Measurements from ENCODE around the gene SGMS1. TPM values are rescaled to one million over a fixed set of nuclear protein-coding genes. Genes with fewer than 3 reads are reported as not detected.

Gene SGMS1
- total and polyA plus RNA-seq, 5 experiments from 2014 or later = 8.3 to 34.9 (median 11.0) TPM

DNA sequence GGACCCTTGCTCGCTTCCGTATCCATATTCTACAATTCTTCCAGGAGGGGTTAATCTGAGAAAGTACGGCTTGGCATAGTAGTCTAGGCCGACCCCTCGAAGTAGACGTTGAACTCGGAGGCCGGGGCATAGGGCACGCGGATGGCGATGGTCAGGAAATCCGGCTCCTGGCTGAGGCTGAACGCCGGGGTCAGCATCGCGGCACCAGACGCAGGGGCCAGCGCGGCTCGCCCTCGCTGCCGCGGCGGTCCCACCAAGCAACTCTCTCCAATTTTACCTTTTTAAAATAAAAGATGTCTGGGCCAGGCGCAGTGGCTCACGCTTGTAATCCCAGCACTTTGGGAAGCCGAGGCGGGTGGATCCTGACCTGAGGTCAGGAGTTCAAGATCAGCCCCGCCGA lies 7.3 kb upstream of the SGMS1 start:
- ATAC-seq = no peak
- no peak overlapping the region for H3K4me3 Mint-ChIP-seq
- no peak overlapping the region for H3K27ac Mint-ChIP-seq
- H3K27me3 Mint-ChIP-seq = no peaks in the 10 kb centered on the region
- POLR2A ChIA-PET = no interaction called here
- H3K36me3 Mint-ChIP-seq = peaks cover 0 to 20% (median 12%) of the 10 kb centered on the region in 3 donors
- H3K9me3 Mint-ChIP-seq = no peaks in the 10 kb centered on the region
- peaks cover 1 to 18% (median 11%) of the 10 kb centered on the region in 4 donors for H3K4me1 Mint-ChIP-seq
- no peak for DNase-seq

DNA sequence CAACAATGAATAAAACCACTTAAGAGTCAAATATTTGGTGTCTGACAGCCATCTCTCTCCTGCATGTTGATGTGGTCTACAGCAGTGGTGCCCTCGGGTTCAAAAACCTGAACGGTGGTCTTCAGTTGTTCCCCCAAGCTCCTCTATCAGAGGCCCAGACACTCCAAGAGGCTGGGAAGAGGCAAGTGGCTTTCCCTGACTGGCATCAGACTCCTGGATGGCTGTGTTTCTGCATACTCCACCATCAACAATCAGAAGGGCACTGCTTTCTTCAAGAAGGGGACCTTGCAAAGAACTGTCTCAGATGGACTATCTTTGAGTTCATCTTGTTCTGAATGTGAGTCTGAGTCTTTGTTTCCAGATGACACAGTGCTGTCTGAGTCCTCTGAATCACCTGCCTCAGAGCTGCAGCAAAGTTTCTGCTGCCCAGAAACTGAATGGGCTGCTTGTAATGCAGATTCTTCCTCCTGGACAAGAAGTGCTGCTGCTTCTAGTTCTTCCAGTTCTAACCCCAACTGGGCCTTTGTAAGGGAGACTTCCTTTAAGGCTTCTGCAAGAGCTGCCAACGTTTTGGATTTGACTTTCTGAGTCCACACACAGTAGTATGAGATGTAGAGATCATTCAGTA lies 5.9 kb upstream of the SGMS1 start:
- no peak for ATAC-seq
- H3K4me3 Mint-ChIP-seq = no peak overlapping the region
- DNase-seq = no peak
- peaks cover 5 to 13% (median 11%) of the 10 kb centered on the region in 4 donors for H3K4me1 Mint-ChIP-seq
- no peak overlapping the region for H3K27ac Mint-ChIP-seq
- POLR2A ChIA-PET = no interaction called here
- H3K36me3 Mint-ChIP-seq = peaks cover 0 to 20% (median 12%) of the 10 kb centered on the region in 3 donors
- no peaks in the 10 kb centered on the region for H3K27me3 Mint-ChIP-seq
- no peaks in the 10 kb centered on the region for H3K9me3 Mint-ChIP-seq

DNA sequence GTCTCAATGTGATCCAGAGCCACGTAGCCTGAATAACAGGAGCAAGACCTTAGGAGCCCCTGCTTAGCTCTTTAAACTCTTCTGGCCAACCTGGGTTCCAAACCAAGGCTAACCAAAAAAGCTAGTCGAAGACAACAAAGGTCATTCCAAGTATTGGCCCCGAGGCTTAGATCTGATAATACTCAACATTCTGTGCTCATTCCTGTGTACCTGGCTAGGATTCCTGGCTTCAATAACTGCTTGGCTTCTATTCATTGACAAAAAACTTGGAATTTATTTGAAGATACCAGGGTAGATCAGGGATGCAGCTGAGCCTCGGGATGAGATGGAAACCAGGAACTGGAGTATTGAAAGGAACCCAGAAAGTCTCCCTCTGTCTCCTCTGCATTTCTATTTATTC lies 4.1 kb upstream of the SGMS1 start:
- Mint-ChIP-seq H3K4me1 (peaks cover 3 to 9% (median 7%) of the 10 kb centered on the region in 4 donors), H3K27ac (no peak overlapping the region), H3K9me3 (no peaks in the 10 kb centered on the region), H3K36me3 (peaks cover 0 to 20% (median 12%) of the 10 kb centered on the region in 3 donors), H3K4me3 (no peak overlapping the region), H3K27me3 (no peaks in the 10 kb centered on the region)
- POLR2A ChIA-PET = no interaction called here
- DNase-seq (no peak), ATAC-seq (no peak)

DNA sequence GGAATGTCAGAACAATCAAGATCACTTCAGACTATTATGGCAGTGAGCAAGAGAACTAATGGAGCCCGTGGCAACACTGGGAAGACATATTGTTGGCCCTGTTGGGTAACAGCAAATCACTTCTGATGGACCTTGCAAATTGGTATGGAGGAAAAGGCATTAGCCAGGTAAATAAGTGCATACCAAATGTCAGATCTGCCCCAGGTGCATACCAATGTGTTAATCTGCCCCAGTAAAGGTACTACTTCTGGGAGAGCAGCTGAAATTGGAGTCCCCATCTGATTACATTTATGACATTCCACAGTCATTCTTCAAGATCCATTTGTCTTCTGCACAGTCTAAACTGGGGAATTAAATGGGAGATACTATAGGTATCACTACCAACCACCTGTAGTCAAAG lies 3.7 kb upstream of the SGMS1 start:
- H3K27ac Mint-ChIP-seq = peak overlapping the region in 1 of 10 donors; percentile 21
- ATAC-seq (no peak), DNase-seq (no peak)
- no peak overlapping the region for H3K4me3 Mint-ChIP-seq
- H3K9me3 Mint-ChIP-seq = no peaks in the 10 kb centered on the region
- POLR2A ChIA-PET = no interaction called here
- no peaks in the 10 kb centered on the region for H3K27me3 Mint-ChIP-seq
- H3K4me1 Mint-ChIP-seq = peaks cover 4 to 10% (median 8%) of the 10 kb centered on the region in 4 donors
- H3K36me3 Mint-ChIP-seq = peaks cover 0 to 20% (median 12%) of the 10 kb centered on the region in 3 donors

DNA sequence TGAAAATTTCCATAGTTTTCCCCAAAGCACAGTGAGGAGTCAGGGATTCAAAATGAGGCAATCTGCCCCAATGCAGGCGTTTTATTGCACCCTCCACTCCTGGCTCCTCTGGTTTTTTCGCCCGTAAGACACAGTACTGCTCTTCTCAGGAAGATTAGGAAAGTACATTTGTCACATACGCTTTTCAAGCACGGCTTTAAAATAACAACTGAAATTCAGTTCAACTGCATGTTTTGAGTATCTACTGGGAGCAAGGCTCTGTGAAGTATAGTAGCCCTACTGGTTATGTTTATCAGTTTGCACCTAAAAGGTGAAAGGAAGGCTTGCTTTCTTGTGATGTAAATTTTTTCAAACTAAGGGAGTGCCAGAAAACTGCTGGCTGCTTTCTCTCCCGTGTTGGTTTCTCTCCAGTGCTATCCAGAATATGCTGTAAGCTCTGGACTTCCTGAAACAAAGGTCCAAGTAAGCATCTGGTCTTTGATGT lies 1.9 kb upstream of the SGMS1 start:
- Mint-ChIP-seq H3K4me1 (peaks cover 11 to 25% (median 20%) of the 10 kb centered on the region in 4 donors), H3K36me3 (peaks cover 0 to 14% (median 9%) of the 10 kb centered on the region in 3 donors), H3K27me3 (no peaks in the 10 kb centered on the region), H3K9me3 (no peaks in the 10 kb centered on the region), H3K4me3 (peak overlapping the region; percentile 90 to 98 (median 95)), H3K27ac (peak overlapping the region; percentile 91 to 98 (median 96))
- ATAC-seq (no peak), DNase-seq (no peak)
- POLR2A ChIA-PET = interaction anchor here (2.5 to 3.2 kb wide), 2 partner anchors 11 to 34 kb away, joined by 10 to 20 read pairs; no protein-coding TSS in a partner anchor

DNA sequence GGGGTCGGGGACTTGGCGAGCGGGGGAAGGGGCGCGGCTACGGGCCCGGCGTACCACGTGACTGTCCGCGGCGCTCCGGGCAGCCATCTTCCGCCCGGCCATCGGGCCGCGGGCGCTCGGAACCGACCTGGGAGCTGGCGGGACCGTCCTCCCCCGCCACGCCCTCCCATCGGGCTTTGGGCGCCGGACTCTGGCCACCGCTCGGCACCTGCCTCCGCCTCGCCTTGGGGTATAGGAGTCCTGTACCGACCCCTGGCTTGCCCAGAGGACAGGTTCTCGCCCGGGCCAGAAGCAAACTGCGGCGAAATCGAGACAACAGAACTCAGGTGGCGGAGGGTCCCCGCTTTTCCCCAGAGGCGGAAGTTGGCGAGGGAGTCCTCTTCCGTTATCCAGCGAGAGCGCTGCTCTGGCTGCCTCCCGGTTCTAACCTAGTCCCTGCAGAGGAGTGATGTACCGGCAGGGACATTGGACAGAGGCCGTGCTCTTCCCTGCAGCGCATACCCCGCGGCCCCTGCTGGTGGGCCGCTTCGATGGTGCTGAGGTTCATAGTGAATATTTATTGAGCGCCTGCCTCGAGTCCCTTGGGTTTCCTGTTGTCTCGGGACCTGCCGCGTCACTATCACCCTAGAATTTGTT lies 1.2 kb upstream of the SGMS1 start:
- H3K36me3 Mint-ChIP-seq = peaks cover 0 to 8% (median 2%) of the 10 kb centered on the region in 3 donors
- H3K4me3 Mint-ChIP-seq = peak overlapping the region; percentile 90 to 99 (median 95)
- no peaks in the 10 kb centered on the region for H3K9me3 Mint-ChIP-seq
- H3K27me3 Mint-ChIP-seq = no peaks in the 10 kb centered on the region
- H3K27ac Mint-ChIP-seq = peak overlapping the region; percentile 91 to 98 (median 96)
- ATAC-seq (peak; percentile 43 to 51), DNase-seq (peak; percentile 47 to 79 (median 63))
- H3K4me1 Mint-ChIP-seq = peaks cover 15 to 32% (median 26%) of the 10 kb centered on the region in 4 donors
- POLR2A ChIA-PET = interaction anchor here (0.7 to 3.2 kb wide), 16 partner anchors 11 to 1086 kb away, joined by 3 to 20 read pairs (median 4); partner anchors contain the start of genes ASAH2B, ERCC6 and WASHC2A

DNA sequence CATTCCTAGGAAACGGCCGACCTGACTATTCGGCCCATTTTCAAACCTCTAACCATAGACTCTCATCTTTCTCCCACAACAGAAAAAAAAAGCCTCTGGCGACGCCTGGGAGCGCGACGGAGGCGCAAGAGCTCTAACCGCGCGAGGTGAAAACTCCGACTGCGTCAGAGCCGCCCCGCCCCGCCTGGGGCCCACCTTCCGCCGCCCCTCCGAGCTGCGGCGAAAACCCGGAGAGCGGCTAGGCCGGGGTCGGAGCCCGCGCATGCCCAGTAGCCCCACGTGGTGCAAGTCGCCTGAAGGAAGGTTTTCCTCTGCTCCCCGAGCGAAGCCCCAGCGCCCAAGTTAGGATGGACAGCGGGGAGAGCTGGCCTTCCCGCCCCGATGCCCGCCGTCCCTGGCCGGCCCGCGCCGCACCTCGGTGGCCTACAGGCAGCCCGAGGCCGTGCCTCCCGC lies 683 bp upstream of the SGMS1 start:
- peak; percentile 56 to 64 for ATAC-seq
- Mint-ChIP-seq H3K27me3 (no peaks in the 10 kb centered on the region), H3K36me3 (peaks cover 0 to 6% (median 0%) of the 10 kb centered on the region in 3 donors), H3K9me3 (no peaks in the 10 kb centered on the region), H3K27ac (peak overlapping the region; percentile 91 to 99 (median 98)), H3K4me3 (peak overlapping the region; percentile 92 to 99 (median 98)), H3K4me1 (peaks cover 20 to 38% (median 32%) of the 10 kb centered on the region in 4 donors)
- POLR2A ChIA-PET = interaction anchor here (0.6 to 3.2 kb wide), 19 partner anchors 12 to 1085 kb away, joined by 3 to 20 read pairs (median 4); partner anchors contain the start of genes ASAH2B, ERCC6 and WASHC2A
- peak; percentile 90 to 98 (median 96) for DNase-seq

DNA sequence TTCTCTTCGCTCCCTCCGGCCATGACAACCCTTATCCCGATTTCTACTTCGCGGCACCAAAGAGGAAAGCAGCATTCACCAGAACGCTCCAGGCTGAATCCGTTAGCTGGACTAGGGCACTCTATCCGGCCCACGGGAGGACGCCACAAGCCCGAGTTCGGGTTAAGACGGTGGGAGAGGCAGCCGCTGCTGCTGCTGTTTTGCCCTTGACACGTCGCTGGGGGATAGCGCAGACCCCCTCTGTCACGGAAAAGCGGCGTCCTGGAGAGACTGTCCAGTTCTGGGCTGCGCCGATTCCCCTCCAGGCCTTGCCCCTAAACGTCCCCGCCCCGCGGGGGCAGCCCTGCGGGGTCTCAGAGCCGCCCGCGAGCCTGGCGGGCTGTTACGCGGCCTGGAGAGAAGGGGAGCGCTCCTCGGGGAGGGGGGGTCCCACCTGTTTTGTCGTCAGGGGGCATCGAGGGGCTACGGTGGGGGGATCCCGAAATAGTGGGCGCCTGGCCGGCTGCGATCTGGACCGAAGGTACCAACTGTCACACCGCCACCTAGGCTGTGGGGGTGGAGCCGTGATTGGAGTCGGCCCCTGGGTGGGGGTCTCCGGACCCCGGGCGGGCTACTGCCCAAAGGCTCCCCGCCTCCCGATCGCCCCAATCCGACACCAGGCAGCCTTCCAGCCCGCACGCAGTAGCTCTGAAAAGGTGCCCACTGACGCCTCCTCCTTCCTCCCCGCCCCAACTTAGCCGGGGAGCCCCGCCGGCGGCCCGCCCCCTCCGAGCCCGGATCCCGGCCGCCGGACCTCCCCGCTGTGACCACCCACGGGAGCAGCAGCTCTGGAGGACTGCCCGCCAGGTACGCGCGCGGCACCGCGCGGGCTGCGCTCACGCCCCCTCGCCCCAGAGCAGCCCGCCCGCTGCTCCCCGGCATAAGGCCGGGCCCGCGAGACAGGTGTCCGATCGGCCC lies 772 bp downstream of the SGMS1 start:
- H3K9me3 Mint-ChIP-seq = no peaks in the 10 kb centered on the region
- H3K36me3 Mint-ChIP-seq = peaks cover 0 to 4% (median 0%) of the 10 kb centered on the region in 3 donors
- ATAC-seq (peak; percentile 6 to 13), DNase-seq (peak; percentile 32 to 68 (median 48))
- POLR2A ChIA-PET = interaction anchor here (0.6 to 3.2 kb wide), 9 partner anchors 13 to 1077 kb away, joined by 3 to 20 read pairs (median 3); partner anchors contain the start of gene WASHC2A
- H3K27me3 Mint-ChIP-seq = no peaks in the 10 kb centered on the region
- H3K27ac Mint-ChIP-seq = peak overlapping the region; percentile 91 to 99 (median 98)
- H3K4me3 Mint-ChIP-seq = peak overlapping the region; percentile 93 to 99 (median 98)
- H3K4me1 Mint-ChIP-seq = peaks cover 29 to 52% (median 46%) of the 10 kb centered on the region in 4 donors

DNA sequence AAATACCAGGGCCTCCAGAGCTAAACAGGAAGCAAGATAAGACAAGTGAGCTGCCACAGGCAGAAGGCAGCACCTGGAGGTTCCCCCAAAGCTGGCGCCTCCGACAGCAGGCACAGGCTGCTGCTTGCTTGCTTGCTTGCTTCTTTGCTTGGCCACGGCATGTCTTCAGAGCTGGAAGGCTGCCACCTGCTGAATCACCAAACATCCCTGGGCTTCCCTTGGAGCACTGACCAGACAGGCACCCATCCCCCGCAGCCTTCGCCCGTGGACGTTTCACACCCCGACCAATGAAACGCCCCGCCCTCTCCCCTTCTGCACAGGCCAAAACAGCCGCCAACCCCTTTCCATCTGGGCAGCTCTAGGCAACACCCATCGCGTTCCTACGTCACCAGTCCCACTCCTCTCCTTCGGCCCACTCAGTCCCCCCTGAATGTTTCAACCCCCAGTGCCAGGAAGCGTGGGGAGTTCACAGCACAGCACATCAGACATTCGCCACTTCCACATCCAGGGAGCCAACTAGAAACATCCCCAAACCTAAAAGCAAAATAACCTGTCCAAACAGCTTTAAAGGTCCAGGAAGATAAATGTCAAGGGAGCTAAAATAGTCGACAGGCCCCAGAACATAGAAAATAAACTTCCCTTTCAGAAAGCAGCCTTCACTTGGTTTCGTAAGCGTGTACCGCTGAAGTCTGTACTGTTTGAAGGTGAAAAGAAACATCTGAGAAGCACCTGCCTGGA lies 1.6 kb downstream of the SGMS1 start:
- DNase-seq (peak; percentile 45 to 81 (median 62)), ATAC-seq (peak; percentile 28 to 44)
- Mint-ChIP-seq H3K4me1 (peaks cover 29 to 55% (median 49%) of the 10 kb centered on the region in 4 donors), H3K27me3 (no peaks in the 10 kb centered on the region), H3K27ac (peak overlapping the region; percentile 91 to 99 (median 97)), H3K9me3 (no peaks in the 10 kb centered on the region), H3K4me3 (peak overlapping the region; percentile 93 to 99 (median 98)), H3K36me3 (no peaks in the 10 kb centered on the region)
- POLR2A ChIA-PET = interaction anchor here (0.6 to 1.2 kb wide), 6 partner anchors 8 to 554 kb away, joined by 3 to 7 read pairs (median 3); partner anchors contain the start of gene WASHC2A

DNA sequence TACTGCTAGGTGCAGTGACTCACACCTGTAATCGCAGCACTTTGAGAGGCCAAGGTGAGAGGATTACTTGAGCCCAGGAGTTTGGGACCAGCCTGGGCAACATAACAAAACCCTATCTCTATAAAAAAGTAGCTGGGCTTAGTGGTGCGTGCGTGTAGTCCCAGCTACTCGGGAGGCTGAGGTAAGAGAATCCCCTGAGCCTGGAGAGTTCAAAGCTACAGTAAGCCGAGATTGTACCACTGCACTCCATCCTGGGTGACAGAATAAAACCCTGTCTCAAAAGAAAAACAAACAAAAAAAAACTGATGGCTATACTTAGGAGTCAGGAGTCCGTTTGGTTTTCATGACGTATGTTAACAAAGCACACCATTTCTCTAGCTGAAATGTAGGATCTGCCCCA lies 2.9 kb downstream of the SGMS1 start:
- Mint-ChIP-seq H3K4me1 (peaks cover 31 to 60% (median 50%) of the 10 kb centered on the region in 4 donors), H3K4me3 (peak overlapping the region; percentile 36 to 99 (median 96)), H3K27ac (peak overlapping the region; percentile 88 to 98 (median 96)), H3K27me3 (no peaks in the 10 kb centered on the region), H3K9me3 (no peaks in the 10 kb centered on the region), H3K36me3 (no peaks in the 10 kb centered on the region)
- POLR2A ChIA-PET = no interaction called here
- DNase-seq (no peak), ATAC-seq (no peak)

DNA sequence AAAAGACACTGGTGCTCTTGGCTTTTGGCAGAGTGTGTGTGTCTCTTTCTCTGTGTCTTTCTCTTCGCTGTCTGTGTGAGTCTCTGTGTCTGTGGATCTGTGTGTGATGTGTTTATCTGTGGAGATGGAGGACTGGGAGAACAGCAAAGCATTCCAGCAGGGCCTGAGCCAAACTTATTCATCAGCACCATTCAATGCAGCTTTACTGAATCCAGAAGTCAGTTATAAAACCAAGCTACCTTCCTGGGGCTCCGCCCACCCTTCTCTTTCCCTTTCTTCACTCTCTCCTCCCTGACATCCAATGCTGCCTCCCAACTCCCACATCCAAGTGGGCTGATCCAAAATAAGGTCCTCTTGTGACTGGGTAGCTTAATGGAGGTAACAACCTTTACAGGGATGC lies 3.9 kb downstream of the SGMS1 start:
- POLR2A ChIA-PET = no interaction called here

More for the DNA sequence above, 3.9 kb downstream of the SGMS1 start:
- H3K36me3 Mint-ChIP-seq = peaks cover 0 to 4% (median 0%) of the 10 kb centered on the region in 3 donors
- H3K4me1 Mint-ChIP-seq = peaks cover 31 to 59% (median 51%) of the 10 kb centered on the region in 4 donors
- peak overlapping the region; percentile 53 to 98 (median 92) for H3K27ac Mint-ChIP-seq
- no peak for ATAC-seq
- DNase-seq = no peak
- peak overlapping the region in 7 of 10 donors; percentile 0 to 99 (median 65) for H3K4me3 Mint-ChIP-seq
- no peaks in the 10 kb centered on the region for H3K9me3 Mint-ChIP-seq
- H3K27me3 Mint-ChIP-seq = no peaks in the 10 kb centered on the region

Measured in naive thymus-derived CD8-positive, alpha-beta T cell (primary cell).